GM12873 (cell line): ENCODE measurements around the gene UBN1.

ENCODE experiments used
- TF ChIP-seq, protein P1 (sequence below): IDR thresholded peaks from 2 replicates; pipeline ENCODE4 v1.5.1; 2012; ENCODE audit warnings: low read depth, mild to moderate bottlenecking, moderate library complexity, low read length, control low read depth; ENCODE audit not compliant: insufficient read depth; ENCODE audit errors: missing control alignments

Gene UBN1

DNA sequence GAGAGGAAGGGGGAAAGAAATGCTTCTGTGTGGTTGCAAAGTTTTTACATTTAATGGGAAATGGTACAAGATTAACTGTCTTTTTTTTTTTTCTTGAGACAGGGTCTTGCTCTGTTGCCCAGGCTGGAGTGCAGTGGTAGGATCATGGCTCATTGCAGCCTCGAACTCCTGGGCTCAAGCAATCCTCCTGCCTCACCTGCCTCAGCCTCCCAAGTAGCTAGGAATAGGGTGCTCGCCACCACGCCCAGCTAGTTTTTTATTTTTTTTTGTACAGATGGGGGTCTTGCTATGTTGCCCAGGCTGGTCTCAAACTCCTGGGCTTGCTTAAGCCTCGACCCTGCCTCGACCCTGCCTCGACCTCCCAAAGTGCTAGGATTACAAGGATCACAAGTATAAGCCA, 41.0 kb upstream of the UBN1 start:
- TF ChIP-seq, protein P1, sequence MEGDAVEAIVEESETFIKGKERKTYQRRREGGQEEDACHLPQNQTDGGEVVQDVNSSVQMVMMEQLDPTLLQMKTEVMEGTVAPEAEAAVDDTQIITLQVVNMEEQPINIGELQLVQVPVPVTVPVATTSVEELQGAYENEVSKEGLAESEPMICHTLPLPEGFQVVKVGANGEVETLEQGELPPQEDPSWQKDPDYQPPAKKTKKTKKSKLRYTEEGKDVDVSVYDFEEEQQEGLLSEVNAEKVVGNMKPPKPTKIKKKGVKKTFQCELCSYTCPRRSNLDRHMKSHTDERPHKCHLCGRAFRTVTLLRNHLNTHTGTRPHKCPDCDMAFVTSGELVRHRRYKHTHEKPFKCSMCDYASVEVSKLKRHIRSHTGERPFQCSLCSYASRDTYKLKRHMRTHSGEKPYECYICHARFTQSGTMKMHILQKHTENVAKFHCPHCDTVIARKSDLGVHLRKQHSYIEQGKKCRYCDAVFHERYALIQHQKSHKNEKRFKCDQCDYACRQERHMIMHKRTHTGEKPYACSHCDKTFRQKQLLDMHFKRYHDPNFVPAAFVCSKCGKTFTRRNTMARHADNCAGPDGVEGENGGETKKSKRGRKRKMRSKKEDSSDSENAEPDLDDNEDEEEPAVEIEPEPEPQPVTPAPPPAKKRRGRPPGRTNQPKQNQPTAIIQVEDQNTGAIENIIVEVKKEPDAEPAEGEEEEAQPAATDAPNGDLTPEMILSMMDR = no peak

DNA sequence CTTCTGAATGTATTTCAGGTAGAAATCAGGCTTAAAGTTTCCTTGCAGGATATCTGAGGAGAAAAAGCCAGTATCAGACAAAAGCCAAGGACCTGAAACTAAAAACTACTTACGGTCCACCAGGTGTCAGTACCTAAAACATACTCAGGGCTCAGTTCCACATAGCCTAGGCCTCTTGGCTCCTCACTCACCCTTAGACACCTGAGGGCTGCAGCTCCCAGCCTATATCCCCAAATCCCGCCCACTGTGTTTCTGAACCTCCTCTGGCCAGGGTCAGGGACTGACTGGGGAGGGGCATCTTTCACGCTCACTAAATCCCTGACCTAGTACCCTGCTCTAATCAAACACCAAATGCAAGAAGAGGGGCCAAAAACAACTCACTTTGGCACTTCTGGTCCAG, 36.0 kb upstream of the UBN1 start:
- TF ChIP-seq, protein P1 = no peak

DNA sequence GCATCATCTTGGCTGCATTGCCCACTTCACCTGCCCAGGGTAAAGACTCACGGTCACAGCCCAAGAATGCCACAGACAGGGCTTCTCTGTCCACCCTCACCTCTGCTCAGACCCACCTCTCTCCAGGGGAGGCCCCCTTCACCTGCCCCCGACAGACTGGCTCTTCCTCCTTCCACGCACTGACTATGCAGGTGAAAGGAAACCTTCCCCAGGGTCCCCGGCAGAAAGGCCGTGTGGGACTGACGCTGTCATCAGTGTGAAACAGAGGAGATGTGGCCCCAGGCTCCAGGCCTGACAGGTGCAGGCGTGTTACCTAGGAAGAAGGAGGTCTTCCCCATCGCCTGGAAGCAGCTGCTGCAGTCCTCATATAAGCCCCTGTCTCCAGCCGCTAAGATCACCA, 35.5 kb upstream of the UBN1 start:
- TF ChIP-seq, protein P1 = no peak

DNA sequence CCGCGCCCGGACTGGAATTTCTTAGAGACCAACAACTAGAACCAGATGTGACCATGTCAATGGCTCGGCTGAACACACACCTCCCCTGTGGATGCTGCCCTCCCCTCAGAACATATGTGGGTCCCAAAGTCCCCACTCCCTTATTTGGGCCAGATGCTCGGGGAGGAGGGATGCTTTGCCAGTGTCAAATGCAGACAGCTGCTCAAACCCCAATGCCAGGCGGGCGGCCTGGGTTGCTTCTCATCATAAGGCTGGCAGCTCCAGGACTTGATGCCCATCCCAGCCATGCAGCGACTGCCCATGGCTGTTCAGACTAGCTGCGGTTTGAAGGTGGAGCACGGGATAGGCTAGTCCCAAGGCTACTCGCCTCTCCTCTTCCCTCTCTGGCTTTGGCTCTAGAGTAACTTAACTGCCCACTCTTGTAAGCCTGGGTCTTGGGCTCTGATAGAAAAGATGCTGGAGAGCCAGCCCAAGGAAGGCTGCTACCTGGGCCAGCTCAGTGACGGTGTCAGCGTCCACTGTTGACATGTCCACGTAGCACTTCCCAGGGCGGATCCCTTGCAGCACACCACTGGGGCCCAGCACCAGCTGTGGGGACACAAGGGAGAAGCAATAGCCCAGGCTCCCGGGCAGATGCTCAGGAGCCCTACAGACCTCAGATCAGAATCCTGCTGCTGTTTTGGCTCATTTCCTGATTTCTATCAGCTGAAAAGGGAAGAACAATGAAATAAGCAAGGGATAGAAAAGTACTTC, 33.9 kb upstream of the UBN1 start:
- TF ChIP-seq, protein P1 = no peak

DNA sequence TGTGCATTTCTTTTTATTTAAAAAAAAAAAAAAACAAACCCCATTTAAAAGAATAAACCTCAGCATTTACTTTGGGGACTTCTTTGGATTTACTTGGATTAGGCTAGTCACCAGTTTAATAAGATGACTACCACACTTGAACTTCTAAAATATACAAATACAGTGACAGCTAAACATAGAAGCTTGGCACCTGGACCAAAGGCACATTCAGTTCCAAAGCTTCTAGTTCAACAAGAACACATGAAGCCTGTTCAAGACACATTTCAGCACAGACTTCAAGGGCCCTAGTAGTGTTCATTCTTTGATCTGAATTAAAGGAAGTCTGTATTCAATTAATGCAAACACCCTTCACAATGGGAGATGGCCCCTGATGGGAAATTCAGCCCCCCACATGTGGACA, 33.2 kb upstream of the UBN1 start:
- TF ChIP-seq, protein P1 = no peak

DNA sequence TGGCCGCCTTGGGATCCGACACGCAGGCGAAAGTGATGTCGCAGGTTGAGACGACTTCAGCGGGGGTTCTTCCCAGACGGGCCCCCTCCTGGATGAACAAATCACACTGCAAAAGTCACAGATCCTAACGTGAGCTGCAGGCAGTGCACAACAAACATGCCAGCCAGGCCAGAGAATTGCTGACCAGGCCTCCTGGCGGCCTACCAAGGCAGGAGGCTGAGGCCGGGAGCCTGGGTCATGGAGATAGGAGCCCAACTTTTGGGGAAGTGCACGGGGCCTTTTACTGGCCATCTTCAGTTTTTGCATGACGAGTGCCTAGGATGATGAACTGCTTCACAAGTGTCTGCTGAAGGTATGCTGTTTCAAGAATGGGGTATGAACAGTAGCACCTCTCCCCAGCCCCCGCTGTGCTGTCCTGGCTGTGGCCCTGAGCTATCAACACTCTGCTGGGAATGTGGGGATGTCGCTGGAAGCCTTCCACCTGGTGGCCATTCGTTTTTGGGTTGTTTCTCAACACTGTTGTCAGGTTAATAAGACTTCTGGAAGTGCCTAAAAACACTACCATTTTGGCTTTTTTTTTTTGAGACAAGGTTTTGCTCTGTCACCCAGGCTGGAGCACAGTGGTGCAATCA, 32.6 kb upstream of the UBN1 start:
- TF ChIP-seq, protein P1 = no peak

DNA sequence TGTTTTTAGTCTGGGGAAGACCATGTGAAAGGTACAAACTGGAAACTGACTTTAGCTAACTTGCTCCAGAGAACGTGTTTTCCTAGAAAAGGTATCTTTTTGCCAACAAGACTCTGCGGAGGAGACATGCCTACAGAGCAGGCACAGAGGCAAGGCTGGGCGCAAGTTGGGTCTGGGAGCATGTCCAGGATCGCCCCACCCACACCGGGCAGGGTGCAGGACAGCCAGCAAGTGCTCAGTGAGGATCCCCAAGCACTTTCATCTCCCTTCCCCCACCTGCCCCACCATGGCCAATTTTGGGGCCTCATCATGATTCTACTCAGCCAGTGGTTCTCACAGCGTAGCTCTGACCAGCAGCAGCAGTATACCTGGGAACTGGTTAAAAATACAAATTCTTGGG, 26.6 kb upstream of the UBN1 start:
- TF ChIP-seq, protein P1 = no peak
